Renal pelvis (tissue), 4 donors: ENCODE data around the gene FAT3. TPM values are rescaled to one million over a fixed set of nuclear protein-coding genes. Genes with fewer than 3 reads are reported as not detected.

Experiments used
- DNase-seq: peaks from one replicate; pipeline ENCODE4 v3.0.0-alpha.2; 2013
- polyA plus RNA-seq, 3 donors: library from polyadenylated mRNA; unstranded; fragments of 120-200 nt; gene quantifications; one replicate each; pipeline ENCODE4 v1.2.1, GENCODE V29; 2013; ENCODE audit not compliant: insufficient read length in 3 of 3

FAT3 gene
- polyA plus RNA-seq, 3 donors, result 5.7 to 10.8 (median 7.6) TPM

DNA sequence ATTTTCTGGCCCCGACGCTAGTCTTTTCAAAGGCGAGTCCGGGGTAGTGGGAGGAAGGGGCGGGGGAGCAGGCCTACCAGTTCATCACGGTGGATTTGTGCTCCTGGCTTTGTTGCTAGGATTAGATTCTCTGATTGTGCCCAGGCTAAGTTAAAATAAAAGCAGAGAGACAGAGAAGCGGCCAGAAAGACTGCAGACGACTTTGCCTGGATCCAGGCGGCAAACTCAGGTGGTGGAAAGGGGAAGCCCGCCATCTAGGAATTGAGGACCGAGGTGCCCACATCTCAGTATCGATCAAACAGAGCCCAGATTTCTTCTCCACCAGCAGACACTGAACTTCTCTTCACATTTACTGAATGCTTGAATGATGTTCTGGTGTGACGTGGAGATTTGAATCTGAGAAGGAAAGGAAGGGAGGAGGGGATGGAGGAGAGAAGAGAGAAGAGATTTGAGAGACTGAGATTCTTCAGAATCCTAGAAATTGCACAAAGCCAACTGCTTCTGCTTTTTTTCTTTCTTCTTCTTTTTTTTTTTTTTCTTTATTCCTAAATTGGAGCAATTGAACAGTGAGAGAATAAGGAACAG, 2.7 kb downstream of the FAT3 start:
- peak; percentile 30 for DNase-seq

DNA sequence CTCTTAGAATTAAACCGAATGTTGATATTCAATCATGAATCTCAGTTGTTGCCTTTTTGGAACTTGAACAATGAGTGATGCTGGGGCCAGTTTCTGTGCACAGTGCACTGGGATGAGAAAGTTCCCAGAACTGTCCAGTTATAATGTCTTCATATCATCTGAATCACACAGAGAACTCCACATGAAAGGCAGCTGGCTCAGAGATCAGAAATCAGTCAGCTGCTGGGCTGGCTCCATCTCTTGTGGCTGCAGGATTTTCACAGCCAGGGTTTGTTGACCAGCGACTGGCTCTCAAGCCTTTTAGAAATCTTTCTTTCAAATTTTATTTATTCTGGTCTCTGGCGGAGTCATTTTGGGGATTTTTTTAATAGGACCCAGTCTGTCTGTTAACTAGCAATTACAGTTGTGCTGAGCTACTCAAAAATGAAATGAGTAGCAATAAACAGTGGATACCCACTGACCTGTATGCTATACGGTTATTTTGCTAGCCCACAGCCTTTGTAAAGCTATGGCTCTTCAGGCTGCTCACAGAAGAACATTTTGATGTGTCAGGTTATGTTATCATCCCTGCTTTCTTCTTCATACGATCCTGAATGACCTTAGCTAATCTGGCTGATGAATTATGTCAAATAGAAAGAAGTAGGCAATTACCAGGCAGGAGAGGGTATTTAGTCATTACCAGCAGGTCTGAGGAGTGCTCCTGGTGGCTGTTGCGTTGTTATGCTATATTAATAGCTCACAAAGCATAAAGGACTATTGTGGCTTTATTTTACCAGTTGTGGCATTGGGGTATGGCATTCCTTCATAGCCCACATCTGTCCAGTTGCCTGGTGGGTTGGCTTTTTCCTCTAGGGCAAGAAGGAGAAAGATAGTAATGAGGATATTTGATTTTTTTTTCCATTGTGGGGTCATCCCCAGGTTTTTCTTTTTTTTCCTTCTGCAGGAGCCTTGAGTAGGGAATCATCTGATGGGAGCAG, 3.6 kb downstream of the FAT3 start:
- no peak for DNase-seq

DNA sequence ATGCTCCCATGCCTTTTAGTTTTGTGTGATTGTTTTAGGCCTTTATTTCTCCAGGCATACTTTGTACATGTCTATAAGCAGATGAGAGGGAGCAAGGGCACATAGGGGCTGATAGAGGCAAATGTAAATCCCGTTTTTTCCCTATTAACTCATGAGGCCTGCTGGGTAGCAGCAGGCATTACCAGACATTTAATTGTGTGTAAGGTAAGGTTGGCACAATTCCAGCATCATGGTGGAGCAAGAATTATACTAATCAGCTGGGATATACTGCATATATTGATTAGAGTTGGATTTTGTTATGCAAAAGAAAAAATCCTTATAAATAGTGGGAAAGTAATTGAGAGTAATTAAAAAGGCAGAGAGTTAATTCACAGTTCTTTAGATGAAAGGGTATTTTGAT, 12.2 kb downstream of the FAT3 start:
- no peak for DNase-seq

DNA sequence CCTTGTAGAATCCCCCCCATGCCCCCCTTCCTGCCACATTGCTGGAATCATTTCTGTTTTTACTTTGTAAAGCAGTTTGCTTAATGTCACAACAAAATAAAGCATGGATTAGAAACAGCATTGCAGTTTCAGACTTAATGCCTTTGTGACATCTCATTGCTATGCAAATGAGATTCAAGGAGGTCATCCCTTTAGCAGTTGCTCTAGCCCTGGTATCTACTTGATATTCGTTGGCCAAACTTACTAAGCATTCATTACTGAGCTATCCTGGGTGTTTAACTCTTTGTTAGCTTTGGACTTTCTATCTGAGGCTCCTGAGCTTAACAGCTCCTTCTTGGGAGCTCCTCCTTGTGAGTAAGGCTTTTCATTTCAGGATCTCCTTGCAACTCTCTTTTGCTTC, 16.3 kb downstream of the FAT3 start:
- no peak for DNase-seq

DNA sequence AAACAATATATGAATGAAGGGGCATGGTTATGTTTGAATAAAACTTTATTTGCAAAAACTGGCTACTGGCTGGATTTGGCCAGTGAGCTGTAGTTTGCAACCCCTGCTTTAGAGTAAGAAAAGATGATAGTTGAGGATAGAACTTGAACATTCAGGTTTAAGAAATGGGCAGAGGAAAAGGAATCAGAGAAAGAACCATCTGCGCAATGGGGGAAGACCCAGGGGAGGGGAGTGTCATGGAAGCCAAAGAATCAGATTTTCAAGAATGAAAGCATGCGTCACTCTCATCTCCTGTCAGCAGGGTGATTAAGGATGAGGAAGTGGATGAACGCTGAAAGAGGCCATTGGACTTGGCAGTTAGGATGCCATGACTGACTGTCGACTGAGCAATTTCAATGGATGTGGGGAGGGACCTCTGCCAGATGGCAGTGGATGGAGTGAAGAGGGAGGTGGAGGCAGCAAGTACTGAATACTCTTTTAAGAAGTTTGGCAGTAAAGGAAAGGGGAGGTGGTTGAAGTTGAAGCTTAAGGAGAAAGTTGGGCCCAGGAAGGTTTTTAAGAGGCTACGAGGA, 21.2 kb downstream of the FAT3 start:
- no peak for DNase-seq

DNA sequence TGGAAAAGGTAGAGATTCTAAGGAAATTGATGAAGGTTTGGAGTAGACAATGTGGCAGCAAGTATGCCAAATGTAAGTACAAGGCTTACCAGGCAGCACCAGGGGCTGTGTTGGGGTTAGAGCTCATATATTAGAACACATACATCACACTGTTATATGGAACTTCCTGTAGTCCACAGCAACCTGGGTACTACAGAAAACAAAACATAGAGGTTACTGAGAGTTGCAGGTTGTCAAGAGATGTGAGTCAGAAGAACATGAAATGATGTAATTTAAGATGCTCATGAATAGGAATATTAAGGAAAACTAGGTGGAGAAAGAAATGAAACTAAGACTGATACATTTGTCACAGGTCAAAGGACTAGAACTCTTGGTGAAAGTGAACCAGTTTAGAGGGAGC, 22.0 kb downstream of the FAT3 start:
- no peak for DNase-seq

DNA sequence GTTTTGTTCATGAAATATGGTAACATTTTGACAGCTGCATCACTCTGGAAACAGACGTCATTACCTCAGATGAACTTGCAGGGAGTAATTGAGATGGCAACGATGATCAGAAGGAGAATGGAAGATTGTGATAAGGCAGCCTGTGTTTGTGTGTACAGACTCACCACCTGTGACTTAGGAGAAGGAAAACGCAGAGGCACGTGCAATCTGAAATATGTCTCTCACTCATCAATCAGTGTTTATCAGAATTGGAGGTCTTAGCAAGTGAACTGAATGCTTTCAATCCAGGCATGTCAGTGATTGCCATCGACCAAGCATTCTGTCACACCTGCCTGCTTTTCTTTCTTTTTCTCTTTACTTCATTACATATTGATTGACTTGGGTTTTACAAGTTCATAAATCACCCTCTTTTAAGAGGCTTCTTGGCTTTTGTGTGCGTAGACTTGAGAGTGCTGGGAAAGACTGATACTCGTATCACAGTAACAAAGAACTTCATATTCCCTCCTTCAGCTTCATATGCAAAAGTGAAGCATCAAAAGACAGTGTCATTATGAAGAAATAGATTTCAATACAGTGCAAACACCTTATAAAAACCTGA, 24.6 kb downstream of the FAT3 start:
- DNase-seq, result no peak

DNA sequence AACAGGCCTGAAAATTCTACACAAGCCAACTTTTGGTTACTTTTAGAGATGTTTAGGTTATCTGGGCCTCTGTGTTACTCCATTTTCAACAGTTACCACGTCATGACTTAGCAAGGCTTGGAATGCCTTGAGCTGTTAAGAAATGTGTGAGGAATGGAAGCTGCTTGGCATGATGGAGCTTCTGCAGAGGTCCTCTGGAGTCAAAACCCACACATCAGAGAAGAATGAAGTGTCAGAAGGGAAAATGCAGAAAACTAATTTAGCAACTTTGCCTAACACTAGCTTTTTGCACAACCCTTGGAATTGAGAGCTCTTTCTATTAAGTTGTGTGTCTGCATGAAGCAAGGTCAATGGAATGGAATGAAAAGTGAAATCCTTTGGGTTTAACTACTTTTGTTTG, 27.4 kb downstream of the FAT3 start:
- no peak for DNase-seq

DNA sequence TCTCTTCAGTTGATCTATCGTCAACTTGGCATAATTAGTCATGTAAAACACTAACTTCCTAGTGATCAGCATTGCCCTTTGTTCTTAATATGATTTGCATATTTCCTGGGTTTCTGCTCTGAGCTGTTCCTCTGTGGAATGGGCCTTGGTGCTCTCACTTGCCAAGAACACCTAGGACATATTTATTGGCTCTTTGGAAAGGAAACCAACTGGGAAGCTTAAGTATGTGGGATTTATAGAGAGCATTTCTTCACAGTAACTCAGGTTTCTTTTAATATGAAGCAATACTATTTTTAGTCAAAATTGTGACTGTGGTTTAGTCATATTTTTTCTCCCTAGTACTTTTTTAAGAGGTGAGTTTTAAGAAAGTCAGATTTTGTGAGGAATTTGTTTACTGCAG, 28.8 kb downstream of the FAT3 start:
- DNase-seq, result no peak

DNA sequence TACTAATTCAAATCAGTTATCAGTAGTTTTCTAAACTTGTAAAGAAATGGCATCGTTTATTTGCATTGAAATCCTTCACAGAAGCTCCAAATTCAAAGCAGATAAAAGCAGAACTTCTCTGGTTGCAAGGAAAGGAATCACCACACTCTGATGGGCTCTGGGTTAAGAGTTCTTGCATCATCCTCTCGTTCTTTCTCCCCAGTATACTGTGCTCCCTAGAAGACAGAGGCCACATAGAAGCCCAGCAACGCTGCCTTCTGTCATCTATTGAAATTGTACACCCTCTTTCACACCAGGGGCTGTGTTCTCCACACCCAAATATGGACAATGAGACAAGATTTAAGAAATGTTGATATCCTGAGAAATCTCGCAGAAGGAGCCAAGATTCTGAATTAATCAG, 29.3 kb downstream of the FAT3 start:
- DNase-seq, result no peak

DNA sequence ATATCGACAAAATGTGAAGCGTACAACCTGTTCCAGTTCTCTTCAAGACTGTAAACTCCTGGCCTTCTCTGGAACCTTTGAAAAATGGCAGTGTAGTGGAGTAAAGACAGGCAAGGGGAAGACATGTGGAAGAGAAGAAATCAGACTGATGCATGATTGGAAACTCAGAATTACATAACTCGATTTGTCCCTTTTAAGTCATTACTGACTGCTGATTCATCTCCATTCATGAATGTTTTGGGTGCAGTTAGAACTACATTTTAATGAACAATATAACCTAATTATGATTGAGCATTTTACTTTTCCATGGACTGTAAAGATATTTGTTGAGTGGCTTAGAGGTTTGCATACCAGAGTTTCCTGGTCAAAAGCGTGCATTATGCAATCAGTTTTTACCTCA, 32.9 kb downstream of the FAT3 start:
- no peak for DNase-seq

DNA sequence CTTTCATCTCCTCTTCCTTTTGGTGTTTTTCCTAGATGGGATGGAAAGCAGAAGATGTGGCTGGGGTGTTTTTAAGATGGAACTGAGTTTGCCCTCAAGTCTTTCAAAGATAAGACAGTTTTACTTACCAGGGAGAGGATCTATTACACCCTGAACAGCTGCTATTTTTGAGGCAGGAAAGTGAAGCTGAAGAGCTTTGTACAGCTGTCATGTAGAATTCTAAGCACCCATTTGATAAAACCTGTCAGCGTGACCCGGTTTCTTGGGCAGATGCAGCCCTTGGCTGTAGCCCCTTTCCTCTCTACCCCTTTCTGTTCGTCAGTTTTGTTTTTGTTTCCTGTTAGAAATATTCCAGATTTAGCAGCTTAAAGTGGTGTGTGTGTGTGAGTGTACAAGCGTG, 35.2 kb downstream of the FAT3 start:
- no peak for DNase-seq

DNA sequence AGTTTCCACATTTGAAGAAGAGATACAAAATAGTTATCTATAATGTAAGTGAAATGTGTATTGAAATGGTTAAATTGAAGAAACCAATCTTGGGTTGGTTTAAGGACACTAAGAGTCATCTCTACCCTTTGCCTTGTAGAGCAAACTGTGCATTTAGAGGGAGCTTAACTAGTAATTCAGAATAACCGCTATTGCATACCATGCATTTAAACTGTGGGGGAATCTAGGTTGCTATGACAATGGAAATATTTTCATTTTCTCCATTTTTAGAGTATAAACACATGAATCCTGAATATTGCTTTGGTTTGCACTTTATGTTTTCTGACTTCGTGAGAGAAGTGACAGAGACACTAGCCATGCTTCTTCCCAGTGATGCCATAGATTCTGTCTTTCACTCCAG, 39.7 kb downstream of the FAT3 start:
- no peak for DNase-seq

DNA sequence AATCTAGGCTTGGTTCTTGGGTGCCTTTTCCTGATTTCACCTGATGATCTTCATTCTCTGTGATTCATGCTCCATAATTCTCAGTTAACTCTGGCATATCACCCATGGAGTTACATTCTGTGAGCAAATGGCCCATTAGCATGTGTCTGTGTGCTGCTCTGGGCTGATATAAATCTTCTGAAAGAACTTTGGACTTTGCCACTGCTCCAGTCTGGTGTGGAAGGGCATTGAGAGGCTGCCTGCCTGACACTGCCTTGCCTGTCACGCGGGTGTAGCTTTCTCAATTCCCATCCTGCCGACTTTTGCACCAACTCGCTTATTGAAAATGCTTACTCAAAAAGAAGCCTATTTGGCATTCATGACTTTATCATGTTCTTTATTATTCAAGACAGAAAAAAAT, 42.2 kb downstream of the FAT3 start:
- DNase-seq, result no peak

DNA sequence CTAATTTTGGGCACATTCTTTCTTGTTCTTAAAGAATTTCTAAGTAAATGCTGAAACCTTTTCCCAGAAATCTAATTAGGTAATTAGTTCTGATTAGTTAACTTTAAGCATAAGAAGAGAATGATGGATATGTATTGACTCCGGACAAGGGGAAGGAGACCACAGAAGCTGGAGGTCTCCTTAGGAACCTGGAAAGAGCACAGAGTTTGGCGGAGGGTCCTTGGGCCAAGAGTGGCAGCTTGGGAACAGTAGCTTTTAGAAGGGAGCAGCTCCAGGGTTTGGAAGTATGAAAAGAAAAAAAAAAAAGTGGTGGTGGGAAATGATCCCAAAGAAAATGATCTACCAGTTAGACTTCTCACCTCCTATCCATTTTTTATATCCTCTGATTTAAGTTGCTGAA, 42.7 kb downstream of the FAT3 start:
- DNase-seq, result no peak

DNA sequence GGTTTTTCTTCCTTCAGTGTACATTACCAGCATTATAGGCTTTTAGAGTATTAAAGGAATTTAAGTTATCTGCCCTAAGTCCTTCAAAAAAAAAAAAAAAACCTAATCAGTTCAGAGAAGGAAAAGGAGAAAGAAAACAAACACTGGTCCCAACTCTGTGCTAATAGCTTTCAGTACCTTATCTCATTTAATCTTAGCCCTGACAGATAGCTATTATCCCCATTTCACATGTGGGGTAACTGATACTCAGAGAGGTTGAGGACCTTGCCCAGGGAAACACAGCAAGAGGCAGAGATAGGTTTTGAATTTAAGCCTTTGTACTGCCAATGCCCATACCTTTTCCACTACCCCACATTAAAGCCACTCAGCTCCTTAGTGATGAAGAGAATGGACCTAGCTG, 43.4 kb downstream of the FAT3 start:
- no peak for DNase-seq

DNA sequence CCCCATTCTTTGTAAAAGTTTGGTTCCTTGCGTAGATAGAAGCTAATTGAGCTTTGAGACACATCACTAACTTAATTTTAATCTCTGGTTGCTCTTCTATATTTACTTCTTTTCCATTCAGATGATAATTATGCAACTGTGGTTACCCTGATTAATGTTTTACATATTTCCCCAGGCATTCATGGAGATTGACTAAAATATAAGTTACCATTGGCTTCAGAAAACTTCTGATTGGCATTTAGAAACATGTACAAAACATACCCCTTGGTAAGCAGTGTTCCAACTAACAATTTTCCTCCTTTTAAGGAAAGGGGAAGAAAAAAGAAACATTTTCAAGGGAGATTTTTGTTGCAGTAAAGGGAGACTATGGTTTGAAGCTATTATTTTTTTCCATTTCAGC, 43.9 kb downstream of the FAT3 start:
- no peak for DNase-seq

DNA sequence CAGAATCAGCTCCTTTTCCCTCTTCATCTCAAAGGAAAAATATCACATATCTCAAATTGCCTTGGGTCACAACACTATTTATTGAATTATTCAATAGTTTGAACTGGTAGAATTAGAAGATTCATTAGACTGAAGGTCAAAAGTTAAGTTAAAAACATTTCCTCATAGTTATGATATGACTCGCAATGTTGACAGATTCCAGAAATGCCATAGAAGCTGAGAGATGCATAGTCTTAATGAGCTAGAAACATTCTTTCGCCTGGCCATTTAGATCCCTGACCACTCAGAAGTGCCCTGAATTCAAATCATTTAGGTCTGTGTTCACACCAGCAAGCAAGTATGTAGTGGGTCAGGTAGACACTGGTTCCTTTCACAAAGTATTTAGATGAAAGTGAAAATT, 44.4 kb downstream of the FAT3 start:
- no peak for DNase-seq

DNA sequence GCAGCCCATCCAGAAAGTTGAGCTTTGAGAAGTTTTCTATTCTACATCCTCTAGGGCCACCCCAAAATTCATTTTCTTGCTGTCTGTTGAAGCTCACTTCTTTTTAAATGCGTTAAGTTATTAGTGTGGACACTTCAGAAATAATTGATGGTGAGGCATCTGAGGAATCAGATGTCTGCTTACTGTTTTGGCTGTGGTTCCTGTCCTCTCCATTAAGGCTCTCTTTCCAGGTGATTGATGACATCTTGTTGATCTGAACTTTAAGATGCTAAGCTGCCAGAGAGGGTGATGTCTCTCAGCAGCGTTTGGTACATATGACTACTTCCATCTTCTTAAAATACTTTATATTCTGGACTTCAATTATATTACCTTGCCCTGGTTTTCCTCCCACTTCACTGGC, 45.2 kb downstream of the FAT3 start:
- no peak for DNase-seq

DNA sequence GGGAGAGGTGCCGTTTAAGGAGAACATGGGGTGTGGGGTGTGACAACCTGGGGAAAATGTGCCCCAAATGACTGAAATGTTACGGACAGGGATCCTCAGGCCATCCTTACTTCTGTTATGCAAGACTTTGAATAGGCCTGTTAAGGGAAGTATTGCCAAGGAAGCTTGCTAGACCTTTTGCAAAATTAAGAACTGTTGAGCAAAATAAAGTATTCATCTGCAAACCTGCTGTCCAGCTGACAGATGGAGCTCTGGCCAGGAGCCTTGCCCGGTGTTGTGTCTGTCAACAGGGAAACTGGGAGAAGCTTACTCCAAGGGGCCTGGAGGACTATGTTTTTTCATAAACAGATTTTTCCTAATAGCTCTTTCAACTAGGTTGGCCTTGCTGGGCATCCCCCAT, 48.0 kb downstream of the FAT3 start:
- DNase-seq, result no peak
